Muscle of back (tissue), 11 donors: ENCODE measurements around the gene TMEM97. TPM values are rescaled to one million over a fixed set of nuclear protein-coding genes. Genes with fewer than 3 reads are reported as not detected.

Experiments used
- DNase-seq, 3 donors: peaks; one replicate each; pipeline versions ENCODE4 v3.0.0 to v3.0.0-alpha.2; 2013
- polyA plus RNA-seq, 10 donors: library from polyadenylated mRNA; unstranded; fragments of 120-200 nt; gene quantifications; one replicate each; pipeline ENCODE4 v1.2.1, GENCODE V29; 2013; ENCODE audit not compliant: insufficient read length in 10 of 10

TMEM97 gene
- polyA plus RNA-seq, 10 donors, result 15.2 to 34.8 (median 19.7) TPM

DNA sequence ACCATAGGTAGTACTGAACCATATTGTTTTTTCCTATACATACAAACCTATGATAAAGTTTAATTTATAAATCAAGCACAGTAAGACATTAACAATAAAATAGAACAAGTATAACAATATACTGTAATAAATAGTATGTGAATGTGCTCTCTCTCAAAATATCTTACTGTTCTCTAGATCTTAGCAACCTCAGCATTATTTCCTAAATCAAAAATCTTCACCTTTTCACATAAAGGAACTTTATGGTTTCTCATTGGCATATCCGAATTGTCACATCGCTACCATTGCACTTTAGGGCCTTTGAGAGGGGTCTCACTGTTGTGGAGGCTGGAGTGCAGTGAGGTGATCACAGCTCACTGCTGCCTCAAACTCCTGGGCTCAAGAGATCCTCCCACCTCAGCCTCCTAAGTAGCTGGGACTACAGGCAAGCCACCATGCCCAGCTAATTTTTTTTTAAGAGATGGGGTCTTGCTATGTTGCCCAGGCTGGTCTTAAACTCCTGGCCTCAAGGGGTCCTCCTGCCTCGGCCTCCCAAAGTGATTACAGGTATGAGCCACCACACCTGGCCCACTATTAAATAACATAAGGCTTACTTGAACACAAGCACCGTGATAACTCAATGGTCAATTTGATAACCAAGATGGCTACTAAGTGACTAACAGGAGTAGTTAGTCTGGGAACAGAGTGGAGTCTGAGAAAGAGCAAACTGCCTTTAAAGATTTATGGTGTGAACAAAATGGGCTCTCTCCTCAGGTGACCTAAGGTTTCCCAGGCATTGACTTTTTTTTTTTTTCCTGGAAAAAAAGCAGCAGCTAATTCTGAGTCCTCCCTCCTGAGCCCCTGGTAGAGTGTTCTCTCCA, 2.9 kb upstream of the TMEM97 start:
- no peak for DNase-seq

DNA sequence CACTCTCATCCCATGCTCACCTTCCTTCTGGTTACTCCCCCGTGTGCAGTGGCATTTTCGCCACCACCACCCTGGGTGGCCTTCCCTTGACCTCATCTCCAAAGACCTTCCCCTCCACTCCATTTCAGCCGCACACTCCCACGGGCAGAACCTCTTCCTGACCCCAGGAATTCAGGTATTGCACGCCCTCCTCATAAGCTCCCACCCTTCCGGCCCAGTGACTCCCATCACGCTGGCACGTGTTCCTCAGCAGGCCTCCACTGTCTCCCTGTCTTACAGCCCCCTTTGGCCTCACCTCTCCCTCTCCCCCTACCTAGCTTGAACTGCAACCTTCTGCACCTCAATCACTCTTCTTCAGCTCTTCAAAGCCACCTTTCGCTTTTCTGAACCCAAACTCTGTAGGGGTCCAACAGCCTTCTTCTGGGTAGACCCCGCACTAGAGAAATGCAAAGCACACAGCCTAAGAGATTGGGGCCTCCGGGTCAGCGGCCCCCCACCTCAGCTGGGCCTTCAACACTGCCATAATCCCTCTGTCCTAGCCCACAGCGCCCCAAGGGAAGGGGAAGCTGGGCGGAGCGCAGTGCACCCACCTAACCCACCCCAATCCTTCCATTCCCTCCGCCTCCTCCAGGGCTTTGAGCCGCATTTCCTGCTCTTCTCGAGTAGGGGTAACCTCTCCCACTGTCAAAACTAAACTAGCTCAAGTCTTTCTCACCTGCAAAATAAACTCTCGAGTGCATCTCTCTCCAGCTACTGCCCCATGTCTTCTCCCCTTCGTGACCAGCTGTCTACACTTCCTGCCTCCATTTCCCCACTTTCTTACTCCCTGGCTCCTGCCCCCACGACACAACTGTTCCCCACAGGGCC, 1.7 kb upstream of the TMEM97 start:
- DNase-seq, result no peak

DNA sequence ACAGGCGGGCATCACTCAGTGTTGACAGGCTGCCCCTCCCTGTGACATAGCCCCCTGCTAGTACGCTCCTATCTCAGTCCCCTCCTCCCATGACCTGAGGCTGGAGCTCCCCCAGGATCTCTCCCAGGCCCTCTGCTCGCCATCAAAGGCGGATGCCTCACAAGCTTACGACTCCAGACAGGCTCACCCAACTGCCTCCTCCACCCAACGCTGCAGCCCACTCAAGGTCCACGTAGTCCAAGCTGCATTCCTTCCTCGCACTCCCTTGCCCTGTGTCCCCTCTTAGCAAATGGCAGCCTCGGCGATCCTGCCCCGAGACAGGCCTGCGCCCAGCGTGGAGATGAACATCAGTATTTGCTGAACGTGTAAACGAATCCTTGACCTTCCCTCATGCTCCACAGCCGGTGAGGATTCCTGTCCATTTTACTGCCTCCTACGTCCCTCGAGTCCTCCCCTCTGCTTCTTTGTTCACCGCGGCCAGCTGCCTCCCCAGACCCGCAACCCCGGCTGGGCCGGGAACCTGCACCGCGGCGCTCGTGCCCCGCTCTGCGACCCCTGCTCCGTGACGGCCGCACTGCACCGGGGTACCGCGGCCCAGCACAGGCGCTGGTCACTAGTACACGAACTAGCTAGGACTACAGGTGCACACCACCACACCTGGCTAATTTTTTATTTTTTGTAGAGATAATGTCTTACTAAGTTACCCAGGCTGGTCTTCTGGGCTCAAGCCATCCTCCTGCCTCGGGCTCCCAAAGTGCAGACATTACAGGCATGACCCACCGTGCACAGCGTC, 838 bp upstream of the TMEM97 start:
- DNase-seq, result peak in 1 of 3 donors; percentile 21

DNA sequence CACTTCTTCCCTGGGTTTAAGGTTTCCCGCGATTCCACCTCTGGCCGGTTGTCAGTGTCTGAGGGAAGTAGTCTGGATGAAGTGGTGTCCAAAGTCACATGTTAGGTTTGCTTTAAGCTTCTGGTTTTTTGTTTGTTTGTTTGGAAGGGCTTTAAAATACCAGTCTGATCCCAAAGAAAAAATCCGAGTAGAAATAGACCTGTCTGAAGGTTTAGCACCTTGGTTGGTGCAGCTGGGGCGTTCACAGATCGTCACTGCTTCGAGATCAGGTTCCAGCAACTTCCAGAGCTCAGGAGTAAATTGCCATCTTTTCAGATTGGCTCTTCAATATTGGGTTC, 567 bp downstream of the TMEM97 start:
- no peak for DNase-seq

DNA sequence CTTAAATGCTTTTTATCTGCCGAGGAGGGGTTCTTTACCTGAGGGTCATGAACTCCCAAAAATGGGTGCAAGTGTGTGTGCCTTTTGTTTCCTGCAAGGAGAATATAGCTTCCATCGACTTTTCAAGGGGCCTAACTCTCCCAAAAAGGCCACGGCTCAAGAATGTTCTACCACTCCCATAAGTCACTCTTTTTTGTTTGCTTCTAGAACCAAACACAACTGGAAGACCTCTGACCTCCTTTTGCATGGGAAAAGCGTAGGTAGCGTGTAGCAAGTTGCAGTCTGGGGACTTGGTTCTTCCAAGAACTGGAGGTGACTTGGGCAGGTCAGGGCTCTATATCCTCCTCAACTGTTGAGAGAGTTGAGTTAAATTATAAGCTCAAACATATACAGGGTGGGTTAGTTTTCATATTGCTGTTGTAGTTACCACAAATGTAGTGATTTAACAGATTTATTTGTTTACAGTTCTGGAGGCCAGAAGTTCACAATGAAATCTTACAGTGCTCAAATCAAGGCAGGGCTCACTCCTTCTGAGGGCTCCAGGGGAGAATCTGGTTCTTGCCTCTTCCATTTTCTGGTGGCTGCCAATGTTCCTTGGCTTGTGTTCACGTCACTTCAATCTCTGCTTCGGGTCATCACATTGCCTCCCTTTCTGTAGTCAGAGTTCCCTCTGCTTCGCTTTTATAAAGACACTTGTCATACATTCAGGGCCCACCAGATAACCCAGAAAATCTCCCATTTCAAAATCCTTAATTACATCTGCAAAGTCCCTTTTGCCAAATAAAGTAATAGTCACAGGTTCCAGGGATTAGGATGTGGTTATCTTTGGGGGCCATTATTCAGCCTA, 1.4 kb downstream of the TMEM97 start:
- no peak for DNase-seq

DNA sequence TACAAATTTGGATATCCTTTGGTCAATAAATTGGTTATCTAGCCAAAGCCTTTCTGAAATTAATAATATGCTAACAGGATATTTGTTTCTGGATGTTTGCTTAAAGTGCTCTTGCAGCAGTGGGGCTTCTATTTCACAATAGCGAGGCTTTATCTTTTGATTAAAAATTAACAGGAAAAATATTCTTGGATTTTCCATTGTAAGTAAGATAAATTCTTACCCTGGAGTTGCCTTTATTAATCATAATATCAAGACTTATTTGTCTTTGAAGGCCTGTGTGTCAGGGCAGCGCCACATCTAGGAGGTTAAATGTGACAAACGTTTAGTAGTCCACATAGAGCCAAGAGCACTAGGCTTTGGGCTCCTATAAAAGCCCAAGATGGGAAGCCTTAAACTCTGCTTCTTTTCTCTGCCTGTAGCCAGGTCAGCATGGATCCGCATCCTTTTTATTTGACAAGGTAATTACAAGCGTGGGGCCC, 5.3 kb downstream of the TMEM97 start:
- no peak for DNase-seq

DNA sequence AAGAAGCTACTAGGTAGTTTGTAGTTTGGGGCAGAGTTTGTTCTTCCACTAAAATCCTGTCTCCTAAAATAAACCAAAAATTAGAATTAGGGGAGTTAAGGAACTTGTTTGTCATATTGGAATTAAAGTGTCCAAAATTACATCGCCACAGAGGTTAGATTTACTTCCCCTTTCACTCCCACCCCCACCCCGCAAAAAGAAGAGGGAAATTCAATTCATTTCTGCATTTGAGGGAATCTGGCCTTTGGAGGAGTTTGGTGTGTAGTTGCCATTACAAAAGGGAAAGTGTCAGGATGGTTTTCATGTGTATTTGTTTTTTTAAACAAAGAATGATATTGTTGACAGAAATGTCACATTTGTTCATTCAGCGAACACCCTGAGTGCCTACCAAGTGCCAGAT, 5.8 kb downstream of the TMEM97 start:
- DNase-seq, result no peak

DNA sequence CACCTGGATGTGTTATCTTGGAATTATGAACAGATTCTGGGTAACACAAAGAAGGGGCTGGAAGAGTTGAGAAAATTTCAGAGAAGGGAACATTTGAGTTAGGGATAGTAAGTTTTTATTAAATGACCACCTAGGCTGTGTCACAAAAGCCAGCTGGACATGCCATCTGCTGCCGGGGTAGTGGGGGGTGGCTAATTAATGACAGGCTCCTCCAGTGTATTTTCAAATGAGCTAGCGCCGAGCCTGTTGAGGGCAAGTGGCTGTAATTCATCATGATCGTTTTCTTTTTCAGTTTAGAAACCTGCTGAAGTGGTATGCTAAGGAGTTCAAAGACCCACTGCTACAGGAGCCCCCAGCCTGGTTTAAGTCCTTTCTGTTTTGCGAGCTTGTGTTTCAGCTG, 6.2 kb downstream of the TMEM97 start:
- DNase-seq, result no peak

DNA sequence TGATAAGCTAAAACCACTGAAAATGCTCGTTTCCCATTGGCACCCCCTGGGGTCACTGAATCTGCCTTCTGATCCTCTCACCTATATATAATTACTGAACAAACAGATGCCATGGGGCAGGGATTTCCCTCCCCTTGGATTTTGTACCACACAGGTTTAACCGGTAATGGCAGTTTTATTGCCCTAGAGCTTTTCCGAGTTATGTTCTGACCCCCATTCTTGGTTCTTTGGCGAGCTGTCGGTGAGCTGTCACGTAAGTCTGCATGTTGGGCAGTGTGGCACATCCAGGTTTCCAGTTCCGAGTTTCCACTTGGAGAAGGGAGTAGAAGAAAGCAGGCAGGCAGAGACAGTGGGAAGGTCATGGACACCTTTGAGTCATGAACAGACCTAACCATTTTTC, 7.1 kb downstream of the TMEM97 start:
- no peak for DNase-seq

DNA sequence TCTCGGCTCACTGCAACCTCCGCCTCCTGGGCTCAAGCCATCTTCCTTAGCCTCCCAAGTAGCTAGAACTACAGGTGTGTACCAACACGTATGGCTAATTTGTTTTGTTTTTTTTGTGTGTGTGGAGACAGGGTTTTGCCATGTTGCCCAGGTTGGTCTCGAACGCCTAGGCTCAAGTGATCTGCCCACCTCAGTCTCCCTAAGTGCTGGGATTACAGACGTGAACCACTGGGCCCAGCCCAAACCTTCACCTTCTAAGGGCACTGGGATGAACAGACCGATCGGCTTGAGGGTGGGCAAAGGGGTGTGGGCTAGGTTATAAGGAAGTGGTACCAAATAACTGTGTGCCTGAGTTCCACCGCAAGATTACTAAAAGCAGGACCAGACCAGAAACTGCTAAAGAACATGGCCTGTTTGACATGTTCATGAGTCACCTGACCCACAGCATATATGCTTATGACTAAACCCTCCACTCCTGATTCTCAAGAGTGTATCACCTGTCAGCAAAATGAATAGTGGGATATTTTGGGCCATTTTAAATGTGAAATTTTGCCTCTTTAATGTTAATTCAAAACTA, 8.1 kb downstream of the TMEM97 start:
- no peak for DNase-seq

DNA sequence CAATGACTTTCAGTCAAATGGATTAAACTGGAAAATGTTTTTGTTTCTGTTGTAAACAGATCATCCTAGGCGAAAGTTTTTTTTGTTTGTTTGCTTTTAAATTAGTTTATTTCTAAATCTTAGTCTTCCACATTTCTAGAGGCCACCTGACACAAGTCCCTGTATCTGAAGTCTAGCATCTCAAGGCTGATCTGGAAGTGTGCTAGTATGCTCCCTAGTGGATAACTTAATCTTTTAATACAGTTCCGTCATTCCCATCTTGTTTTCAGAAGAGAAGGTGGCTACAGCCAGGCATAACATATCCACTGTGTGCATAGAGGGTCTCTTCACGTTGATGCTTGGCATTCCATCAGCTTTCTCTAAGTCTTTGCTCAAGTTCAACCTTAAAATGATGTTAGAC, 8.7 kb downstream of the TMEM97 start:
- no peak for DNase-seq

DNA sequence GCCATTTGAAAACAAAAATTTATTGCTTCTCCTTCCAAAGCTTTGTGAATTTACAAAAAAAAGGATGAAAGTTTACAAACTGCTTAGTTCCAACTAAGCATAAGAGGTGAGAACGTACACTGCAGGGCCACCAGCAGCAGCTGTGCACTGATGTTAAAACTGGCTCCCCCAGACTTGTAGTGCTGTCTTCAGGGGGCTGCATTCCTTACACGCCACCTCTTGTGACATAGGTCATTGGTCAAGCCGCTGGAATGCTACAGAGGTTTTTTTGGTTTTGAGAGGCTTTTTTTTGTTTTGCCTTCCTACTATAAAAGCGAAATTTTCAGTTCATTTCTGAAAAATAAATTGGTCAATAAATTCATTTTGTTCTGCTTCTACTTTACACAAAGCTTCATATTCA, 9.3 kb downstream of the TMEM97 start:
- DNase-seq, result no peak

DNA sequence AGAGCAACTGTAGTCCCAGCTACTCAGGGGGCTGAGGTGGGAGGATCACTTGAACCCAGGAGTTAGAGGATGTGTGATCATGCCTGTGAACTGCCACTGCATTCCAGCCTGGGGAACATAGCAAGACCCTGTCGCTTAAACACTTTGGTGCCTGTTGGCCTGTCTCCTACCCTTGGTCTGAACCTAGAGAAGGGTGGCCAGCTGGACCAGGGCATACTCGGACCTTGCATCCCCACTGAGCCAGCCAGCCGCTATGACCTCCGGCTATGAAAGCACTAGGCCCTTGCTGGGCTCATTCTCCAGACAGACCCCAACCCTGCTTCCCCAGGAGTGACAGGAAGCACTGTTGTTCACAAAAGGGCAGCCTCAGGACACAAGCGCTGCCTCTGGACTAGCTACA, 11.7 kb downstream of the TMEM97 start:
- no peak for DNase-seq

DNA sequence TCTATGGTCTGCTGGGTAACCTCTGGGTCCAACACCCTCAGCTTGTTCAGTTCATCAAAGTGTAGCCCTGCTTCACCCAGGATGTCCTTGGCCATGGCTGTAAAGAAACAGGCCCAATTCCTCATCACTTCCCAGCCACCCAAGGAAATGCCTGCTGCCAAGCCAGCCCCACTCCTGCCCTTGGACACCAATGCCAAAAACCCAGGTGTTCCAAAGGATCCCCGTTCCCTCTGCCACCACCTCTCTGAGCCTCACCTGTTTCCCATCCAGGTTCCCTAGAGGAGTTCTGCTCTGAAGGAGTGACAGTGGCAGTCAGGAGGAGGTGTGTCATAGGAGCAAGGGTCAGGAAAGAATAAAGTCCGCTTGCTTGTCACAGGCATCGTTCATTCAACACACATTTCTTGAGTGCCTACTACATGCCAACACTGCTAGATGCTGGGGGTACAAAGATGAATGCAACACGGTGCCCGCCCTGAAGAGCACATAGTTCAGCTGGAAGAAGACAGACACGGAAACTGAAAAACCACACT, 13.0 kb downstream of the TMEM97 start:
- no peak for DNase-seq

DNA sequence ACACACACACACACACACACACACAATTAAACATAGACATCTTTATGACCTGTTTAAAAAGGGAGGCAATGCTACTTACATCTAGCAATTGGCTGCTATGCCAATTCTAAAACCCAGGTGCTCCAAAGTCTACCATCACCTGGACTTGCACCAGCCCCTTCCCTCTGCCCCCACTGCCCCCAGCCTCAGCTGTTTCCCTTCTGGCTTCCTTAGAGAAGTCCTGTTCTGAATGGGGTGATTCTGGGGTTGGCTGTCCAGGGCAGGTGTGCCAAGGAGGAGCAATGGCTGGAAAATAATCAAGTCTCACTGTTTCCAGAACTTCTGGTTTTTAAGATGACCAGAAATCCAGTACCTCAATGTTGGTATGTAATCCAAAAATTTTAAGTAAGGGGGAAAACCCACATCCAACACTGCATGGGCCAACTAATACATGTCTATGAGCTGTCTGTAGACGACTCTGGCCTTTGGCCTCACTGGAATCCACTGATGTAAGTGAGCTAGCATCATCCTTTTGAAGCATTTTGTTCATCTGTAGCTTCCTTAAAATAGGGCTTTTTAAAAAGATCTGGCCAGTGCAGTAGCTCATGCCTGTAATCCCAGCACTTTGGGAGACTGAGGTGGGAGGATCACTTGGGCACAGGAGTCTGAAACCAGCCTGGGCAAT, 14.2 kb downstream of the TMEM97 start:
- DNase-seq, result no peak

DNA sequence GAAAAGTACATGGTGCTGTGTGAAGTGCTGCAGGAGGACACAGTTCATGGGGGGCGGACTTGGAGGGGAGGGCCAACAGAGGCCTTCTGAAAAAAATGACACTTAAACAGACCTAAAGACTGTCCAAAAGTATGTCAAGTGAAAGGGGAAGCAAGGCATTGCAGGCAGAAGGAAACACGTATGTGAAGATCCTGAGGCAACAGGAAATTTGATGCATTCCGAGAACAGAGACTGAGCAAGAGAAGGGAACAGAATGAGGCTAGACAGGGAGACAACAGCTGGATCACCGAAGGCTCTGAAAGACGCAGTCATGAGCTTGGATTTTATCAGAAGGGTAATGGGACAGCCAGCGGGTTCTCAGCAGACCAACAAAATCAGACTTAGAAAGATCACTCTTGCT, 15.2 kb downstream of the TMEM97 start:
- peak in 1 of 3 donors; percentile 27 for DNase-seq

DNA sequence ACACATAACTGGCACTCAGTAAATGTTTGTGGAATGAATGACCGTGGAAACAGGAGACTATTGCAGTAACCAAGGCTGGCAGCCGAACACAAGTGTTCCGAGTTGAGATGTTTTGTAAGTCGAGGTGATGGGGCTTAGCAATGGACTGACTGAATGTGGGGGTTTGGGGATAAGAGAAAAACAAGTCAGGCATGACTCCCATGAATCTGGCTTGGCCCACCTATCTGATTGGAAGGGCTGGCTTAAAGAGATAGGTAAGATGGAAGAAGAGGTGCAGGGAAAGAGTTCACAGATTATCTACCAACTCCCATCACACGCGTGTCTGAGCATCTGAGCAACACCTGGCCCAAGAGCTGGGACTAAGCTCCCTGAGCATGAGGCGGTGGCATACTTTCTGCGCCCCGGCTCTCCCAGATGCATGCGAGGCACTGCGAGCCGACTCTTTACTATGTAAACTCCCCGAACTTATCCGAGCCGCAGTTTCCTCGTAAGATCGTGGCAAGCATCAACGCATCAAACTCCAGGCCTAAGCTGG, 15.7 kb downstream of the TMEM97 start:
- no peak for DNase-seq

DNA sequence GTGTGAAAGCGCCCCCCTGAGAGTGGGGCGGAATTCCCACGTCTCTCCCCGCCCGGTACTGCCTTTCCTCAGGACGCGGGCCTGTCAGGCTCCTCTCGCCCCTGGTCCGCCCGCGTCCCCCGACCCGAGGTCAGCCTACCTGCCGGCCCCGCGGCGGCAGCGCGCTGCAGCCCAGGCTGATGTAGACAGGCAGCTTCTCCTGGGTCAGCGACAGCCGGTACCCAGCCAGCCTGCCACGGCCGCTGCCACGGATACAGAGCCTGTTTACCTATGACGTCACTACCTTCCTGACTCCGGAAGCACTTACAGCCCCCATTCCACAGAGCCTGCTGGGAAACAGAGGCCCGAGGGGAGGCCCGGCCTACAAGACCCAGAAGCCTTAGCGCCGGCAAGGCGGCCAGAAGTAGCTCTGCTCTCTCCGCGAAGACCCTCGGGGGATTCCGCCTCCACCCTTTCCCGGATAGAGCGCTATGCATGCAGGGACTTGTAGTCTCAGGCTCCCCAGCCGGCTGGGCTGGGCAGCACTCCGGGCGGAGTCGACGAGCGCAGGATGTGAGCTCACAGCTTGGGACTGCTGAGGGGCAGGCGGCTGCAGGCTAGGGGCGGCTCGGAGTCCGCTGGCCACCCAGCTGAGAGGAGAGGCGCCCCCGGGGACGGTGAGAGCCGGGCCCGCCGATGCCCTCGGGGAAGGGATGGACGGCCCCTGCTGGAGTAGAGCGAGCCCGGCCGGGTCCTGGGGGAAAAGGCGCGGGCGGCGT, 16.4 kb downstream of the TMEM97 start, which contains the start of the genes IFT20 and TNFAIP1:
TSS of gene IFT20 (minus strand) at position 272 of the 758 bp plus-strand sequence. CDS start 3,487 bp downstream, outside the sequence.
TSS of gene TNFAIP1 (plus strand) at position 561 of the 758 bp plus-strand sequence. CDS start 3,761 bp downstream, outside the sequence.
- DNase-seq, result peak; percentile 100
